Measurements from ENCODE around the gene LAMTOR2.

DNA sequence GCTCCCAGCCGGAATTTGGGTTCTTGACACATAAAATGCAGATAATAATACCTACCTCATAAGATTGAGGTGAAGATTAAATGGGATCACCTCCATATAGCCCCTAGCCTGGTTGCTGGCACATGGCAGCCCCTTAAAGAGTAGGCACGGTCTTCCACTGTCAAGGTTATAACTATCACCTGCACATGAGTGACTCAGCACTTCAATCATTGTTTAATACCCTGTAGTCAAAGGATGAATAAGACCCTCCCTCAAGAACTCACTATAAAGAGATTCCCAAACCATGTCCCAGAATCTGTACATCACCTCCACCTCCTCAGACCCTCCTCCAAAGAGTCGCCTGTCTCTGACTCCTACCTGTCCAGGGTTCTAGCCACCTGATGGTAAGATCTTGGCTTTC is 53.5 kb downstream of the LAMTOR2 start:
- TF ChIP-seq, protein P1, sequence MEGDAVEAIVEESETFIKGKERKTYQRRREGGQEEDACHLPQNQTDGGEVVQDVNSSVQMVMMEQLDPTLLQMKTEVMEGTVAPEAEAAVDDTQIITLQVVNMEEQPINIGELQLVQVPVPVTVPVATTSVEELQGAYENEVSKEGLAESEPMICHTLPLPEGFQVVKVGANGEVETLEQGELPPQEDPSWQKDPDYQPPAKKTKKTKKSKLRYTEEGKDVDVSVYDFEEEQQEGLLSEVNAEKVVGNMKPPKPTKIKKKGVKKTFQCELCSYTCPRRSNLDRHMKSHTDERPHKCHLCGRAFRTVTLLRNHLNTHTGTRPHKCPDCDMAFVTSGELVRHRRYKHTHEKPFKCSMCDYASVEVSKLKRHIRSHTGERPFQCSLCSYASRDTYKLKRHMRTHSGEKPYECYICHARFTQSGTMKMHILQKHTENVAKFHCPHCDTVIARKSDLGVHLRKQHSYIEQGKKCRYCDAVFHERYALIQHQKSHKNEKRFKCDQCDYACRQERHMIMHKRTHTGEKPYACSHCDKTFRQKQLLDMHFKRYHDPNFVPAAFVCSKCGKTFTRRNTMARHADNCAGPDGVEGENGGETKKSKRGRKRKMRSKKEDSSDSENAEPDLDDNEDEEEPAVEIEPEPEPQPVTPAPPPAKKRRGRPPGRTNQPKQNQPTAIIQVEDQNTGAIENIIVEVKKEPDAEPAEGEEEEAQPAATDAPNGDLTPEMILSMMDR (IDR thresholded peaks at IDR 0.05) = no peak
- TF ChIP-seq EZH2 (IDR thresholded peaks at IDR 0.05) (no peak), EZH2phosphoT487 (IDR thresholded peaks at IDR 0.05) (no peak)

Data from neural progenitor cell (in vitro differentiated cells).